Posterior cingulate gyrus (tissue), 11 donors: ENCODE measurements around the gene RPL39L.
"Not testable (repeated sequence)": the region's sequence is repeated elsewhere in the genome, so short reads cannot be mapped to it uniquely, and the experiment has no call there.

Experiments used
- DNase-seq, 10 donors: peaks; one replicate each; pipeline versions ENCODE4 v3.0.0 to v3.0.0-alpha.2; 2020 to 2021; ENCODE audit warnings: mixed read lengths in 3 of 10
- intact Hi-C: fragments of 100-400 bp; cut with DNase I; formaldehyde crosslinking; loops from one replicate; pipeline ENCODE4 v1.15.1; 2023

Gene RPL39L

GRCh38 chr3:187139126-187139894 is at the start of gene RPL39L:
RPL39L (minus strand) TSS chr3:187139496; CDS start chr3:187121300, 18,196 bp downstream.
- intact Hi-C loops = no loop called here
- peak; percentile 55 to 96 (median 75) for DNase-seq

GRCh38 chr3:187188931-187189330 is 49.6 kb upstream of the RPL39L start:
- no peak for DNase-seq
- intact Hi-C loops = no loop called here

GRCh38 chr3:187186801-187187421 is 47.6 kb upstream of the RPL39L start:
- intact Hi-C loops = no loop called here
- no peak for DNase-seq

DNA sequence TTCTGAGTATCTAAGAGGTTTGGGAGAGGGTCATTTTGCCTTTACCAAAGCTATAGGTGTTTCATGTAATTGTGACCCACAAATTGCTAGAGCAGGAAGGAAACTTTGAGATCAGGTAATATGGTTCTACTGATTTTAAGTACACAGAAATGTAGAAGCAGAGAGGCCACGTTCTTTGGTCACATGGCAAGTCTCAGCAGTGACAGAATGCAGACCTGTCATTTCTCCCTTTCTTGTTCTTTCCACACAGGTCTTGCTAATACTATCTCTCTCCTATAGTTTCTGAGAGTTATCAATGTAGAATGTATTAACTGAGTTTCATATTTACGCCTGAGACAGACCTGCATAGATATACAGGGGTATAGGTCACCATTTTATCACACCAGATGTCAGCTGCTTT is 47.1 kb upstream of the RPL39L start:
- intact Hi-C loops = no loop called here

DNA sequence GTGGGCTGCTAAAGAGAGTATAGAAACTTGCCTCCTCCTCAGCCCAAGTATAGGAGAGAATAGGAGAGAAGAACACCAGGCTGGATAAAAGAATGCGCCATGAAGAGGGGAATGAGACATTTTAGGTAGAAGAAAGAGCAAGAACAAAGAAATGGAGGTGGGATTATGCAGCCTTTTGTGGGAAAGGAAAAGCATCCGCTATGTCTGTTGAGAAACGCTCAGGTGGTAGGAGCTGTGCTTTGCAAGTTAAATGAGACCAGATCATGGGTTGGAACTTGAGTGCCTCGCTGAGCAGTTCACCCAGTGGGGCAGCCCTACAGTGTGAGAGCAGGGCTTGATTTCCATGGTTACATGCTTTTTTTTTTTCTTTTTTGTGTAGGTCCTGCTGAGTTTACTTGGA is 46.5 kb upstream of the RPL39L start:
- intact Hi-C loops = no loop called here
- DNase-seq = no peak

More for the DNA sequence above, 47.1 kb upstream of the RPL39L start:
- no peak for DNase-seq

GRCh38 chr3:187183903-187184302 is 44.6 kb upstream of the RPL39L start:
- intact Hi-C loops = no loop called here
- no peak for DNase-seq

DNA sequence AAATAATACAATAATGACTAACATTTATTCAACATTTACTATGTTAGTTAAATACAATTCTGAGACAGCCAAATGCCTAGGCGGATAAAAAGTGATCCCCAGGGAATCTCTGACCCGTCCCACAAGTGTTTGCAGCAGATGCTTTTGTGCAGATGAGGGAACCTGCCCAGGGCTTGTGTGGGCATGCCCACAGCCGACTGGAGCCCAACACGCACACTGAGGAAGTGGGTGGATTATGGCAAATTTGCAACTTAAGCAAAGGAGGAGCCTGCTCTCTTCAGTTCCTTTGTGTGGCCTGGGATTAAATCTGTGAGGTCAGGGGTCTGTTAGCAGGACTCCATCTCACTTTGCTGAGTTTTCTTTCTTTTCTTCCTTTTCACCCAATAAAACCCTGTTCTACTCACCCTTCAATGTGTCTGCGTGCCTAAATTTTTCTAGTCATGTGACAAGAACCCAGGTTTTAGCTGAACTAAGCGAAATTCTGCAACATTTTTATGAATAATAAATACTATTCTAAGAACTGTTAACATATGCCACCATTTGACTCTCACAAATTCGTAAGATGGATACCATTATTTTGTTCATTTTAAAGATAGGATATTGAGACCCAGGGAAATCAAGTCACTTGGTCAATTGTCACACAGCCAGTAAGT is 44.0 kb upstream of the RPL39L start:
- intact Hi-C loops = no loop called here
- no peak for DNase-seq

DNA sequence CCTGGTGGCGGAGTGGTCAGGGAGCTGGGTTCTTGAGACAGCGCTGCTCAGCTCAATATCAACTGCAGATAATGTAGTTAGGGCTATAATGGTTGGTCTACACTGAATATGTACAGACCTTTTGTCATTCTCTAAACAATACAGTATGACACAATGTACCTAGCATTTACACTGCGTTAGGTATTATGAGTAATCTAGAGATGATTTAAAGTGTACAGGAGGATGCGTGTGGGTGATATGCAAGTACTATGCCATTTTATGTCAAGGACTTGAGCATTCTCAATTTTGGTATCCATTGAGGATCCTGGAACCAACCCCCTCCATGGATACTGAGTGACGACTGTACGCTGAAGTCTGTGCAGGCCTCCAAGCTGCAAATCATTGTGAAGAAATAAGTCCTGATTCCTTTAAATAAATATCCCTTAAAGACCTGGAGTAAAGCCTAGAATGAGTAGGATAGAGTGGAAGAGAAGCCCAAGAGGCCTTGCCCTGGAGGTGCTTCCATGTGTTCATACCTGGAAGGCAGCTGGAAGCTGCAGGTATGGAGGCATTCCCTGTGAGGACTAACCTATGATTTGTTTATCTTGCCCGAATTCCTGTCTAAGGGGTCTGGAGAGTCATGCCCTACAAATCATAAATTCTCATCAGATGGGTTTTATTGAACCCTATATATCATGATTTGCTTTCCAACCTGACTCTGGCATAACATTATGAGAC is 42.3 kb upstream of the RPL39L start:
- DNase-seq = no peak

GRCh38 chr3:187172929-187173328 is 33.6 kb upstream of the RPL39L start:
- intact Hi-C loops = no loop called here
- no peak for DNase-seq

More for the DNA sequence above, 42.3 kb upstream of the RPL39L start:
- intact Hi-C loops = no loop called here

- DNase-seq, intact Hi-C loops: not testable (repeated sequence)
Measured at GRCh38 chr3:187170911-187171310, 31.6 kb upstream of the RPL39L start.

DNA sequence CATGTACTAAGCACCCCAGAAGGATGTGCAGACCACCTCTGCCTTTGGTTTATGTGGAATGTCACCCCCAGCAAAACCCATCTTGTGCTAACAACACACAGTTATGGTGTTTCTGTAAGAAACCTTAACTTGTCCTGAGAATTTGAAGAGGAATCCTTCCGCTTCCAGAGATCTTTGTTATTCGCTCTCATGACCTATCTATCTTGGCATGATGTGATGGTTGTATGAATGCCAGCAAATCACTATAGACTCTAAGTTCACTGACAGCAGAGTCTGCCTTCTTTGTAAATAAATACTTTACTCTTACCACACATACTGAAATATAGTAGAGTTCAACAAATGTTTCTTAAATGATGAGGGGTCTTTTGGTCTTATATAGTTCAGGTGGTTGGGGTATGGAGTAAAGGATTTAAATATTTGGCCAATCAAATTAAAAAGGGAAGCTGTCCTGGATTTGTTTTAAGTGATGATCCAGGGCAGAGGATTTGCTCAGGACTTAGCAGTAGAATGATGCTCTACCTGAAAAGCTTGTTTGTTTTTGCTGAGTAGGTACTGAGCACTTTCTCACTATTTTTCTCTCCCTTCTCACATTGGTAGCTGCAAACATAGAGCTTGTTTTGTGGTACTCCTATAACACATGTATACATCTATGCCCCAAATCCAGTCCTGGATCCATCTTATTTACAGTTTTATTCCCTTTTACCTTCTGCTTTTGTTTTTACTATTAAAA is 30.1 kb upstream of the RPL39L start:
- intact Hi-C loops = no loop called here
- no peak for DNase-seq

- DNase-seq = peak in 4 of 10 donors; percentile 20 to 75 (median 33)
- intact Hi-C loops = no loop called here
Measured at GRCh38 chr3:187167777-187168176, 28.5 kb upstream of the RPL39L start.

DNA sequence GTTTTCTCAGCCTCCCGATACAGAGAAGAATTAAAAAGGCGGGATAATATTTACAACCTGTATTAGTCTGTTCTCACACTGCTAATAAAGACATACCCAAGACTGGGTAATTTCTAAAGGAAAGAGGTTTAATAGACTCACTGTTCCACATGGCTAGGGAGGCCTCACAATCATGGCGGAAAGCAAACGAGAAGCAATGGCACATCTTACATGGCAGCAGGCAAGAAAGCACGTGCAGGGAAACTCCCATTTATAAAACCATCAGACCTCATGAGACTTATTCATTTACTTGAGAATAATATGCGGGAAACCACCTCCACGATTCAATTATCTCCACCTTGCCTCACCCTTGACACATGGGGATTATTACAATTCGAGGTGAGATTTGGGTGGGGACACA is 27.5 kb upstream of the RPL39L start:
- DNase-seq = no peak
- intact Hi-C loops = no loop called here

GRCh38 chr3:187165144-187165543 is 25.8 kb upstream of the RPL39L start:
- intact Hi-C loops = loop anchor here (2.0 kb wide), 2 partner anchors 52 to 314 kb away; no protein-coding TSS in a partner anchor
- DNase-seq = no peak

DNA sequence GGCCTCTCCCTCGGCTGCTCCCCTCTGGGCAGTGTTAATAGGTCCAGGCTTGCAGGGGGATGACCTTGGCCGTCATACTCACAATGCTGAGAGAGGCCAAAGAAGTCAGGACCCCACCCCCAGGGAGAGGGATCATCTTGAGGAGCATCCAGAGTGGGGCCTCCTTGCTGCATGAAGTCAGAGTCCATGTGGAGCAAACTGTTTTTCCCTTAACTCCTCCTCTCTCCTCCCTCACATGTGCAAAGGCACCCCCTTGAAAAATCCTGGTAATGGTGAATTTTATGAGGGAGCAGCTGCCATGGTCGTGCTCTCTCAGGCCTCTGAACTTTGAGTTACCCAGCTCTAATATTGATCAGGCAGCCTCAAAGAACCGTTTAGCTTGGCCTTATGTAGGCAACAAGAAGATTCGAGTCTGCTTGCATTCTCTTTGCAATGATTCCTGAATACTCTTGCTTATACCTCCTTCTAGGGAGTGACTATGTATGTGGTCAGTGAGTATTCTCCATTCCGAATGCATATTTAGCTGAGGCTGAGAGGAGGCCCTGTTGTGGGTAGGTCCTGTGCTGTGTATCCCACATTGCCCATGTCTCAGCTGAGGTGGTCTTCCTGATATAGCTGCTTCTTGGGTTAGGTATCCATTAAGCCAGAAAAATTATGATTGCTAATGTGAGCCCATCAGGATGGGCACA is 23.1 kb upstream of the RPL39L start:
- DNase-seq = no peak
- intact Hi-C loops = no loop called here

- intact Hi-C loops = no loop called here
- no peak for DNase-seq
Measured at GRCh38 chr3:187161556-187161955, 22.3 kb upstream of the RPL39L start.

DNA sequence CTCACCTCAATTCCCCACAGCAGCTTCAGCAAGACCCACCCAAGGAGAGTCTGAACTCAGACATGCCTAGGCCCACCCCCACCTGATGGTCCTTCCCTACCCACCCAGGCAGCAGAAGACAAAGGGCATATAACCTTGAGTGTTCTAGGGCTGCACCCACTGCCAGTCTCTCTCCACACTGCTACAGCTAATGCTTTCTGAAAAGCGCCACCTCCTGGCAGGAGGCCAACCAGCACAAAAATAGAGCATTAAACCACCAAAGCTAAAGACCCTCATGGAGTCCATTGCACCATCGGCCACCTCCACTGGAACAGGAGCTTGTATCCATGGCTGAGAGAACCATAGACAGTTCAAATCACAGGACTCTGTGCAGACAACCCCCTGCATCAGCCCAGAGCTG is 11.3 kb upstream of the RPL39L start:
- DNase-seq = no peak
- intact Hi-C loops = no loop called here

DNA sequence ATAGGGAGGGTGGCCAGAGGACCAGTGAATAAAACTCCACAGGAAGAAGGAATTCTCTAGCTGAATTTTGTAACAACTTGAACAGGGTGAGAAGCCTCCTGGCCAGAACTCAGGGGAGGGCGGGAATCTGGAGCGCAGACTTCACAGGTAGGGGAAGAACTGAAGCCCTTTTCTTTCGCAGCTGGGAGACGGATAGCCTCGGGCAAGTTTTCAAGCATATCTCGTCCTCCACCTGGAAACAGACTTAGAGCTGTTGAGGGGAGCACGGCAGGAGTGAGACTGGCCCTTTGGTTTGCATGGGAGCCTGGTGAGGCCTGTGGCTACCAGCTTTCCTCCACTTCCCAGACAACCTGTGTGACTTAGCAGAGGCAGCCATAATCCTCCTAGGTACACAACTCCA is 10.9 kb upstream of the RPL39L start:
- intact Hi-C loops = no loop called here
- DNase-seq = no peak

GRCh38 chr3:187146389-187146788 is 7.1 kb upstream of the RPL39L start:
- intact Hi-C loops = no loop called here
- DNase-seq = no peak
